K562 (cell line): ENCODE measurements around the gene POC1B. TPM values are rescaled to one million over a fixed set of nuclear protein-coding genes. Genes with fewer than 3 reads are reported as not detected.
A peak's percentile ranks its signal among the peaks of the same experiment; 100 is the strongest.

Source experiments
- ATAC-seq: fragments of 200-7000 bp; cut with Tn5 transposase; 3 replicates; pipeline ENCODE4 v1.9.1; 2020; ENCODE audit warnings: moderate library complexity
- BruUV-seq: library from RNA; stranded (reverse); fragments of 400-500 nt; replicated peaks from 2 replicates; lab custom pipeline; 2021; lab: Mats Ljungman, UMichigan
- CTCF ChIA-PET: fragments of 300-600 bp; formaldehyde crosslinking; extraction: SDS; loops from one replicate; lab custom pipeline; 2021; ENCODE audit warnings: low intra/inter-chr PET ratio; lab: Yijun Ruan, JAX
- POLR2A ChIA-PET: fragments of 300-600, 350-650 bp; sonication (Branson Sonifier 250); formaldehyde crosslinking; extraction: SDS; loops from one replicate; lab custom pipeline; 2021; ENCODE audit warnings: antibody characterized with exemption, inconsistent platforms; lab: Yijun Ruan, JAX
- DNase-seq, 4 experiments: peaks; one replicate each; pipeline versions ENCODE4 v3.0.0 to v3.0.0-alpha.2; 2011 to 2018; ENCODE audit warnings: low spot score in 3 of 4, mixed read lengths in 3 of 4; ENCODE audit errors: extremely low read depth in 1 of 4
- FAIRE-seq: peaks from 2 replicates; lab custom pipeline; 2011; peaks lifted over from hg19 to GRCh38; lab: Jason Lieb, UNC
- H2AFZ ChIP-seq: 2 replicates; pipeline ENCODE4 v1.6.0; 2011; ENCODE audit warnings: low read depth, low read length, control low read depth, inconsistent platforms
- H3K27ac ChIP-seq: fragments of 200-600 bp; 3 replicates; pipeline ENCODE4 v1.8.0; 2011; ENCODE audit warnings: low read depth, mild to moderate bottlenecking, control low read depth, inconsistent platforms, low read length, moderate library complexity, mixed read lengths; ENCODE audit errors: extremely low read depth
- H3K27me3 ChIP-seq, 2 experiments: fragments of 300-600 bp in 1 of 2; 2 replicates in 1 of 2; 3 replicates in 1 of 2; pipeline versions ENCODE4 v1.6.0 to v1.8.0; 2011; ENCODE audit warnings: inconsistent platforms in 2 of 2, low read length in 2 of 2, mild to moderate bottlenecking in 1 of 2, mixed read lengths in 1 of 2, moderate library complexity in 1 of 2; ENCODE audit not compliant: control insufficient read depth in 2 of 2, insufficient read depth in 2 of 2
- H3K36me3 ChIP-seq: fragments of 300-600 bp; 3 replicates; pipeline ENCODE4 v1.8.0; 2011; ENCODE audit warnings: mild to moderate bottlenecking, low read length, inconsistent platforms; ENCODE audit not compliant: control insufficient read depth, insufficient read depth
- H3K4me1 ChIP-seq, 2 experiments: fragments of 200-600 bp in 1 of 2; replicated peaks in 1 of 2; 2 replicates in 1 of 2; 3 replicates in 1 of 2; pipeline versions ENCODE4 v1.5.1 to v1.8.0; 2011; ENCODE audit warnings: inconsistent platforms in 2 of 2, low read length in 2 of 2, mild to moderate bottlenecking in 1 of 2, mixed read lengths in 1 of 2, moderate library complexity in 1 of 2; ENCODE audit not compliant: control insufficient read depth in 2 of 2, insufficient read depth in 2 of 2
- H3K4me2 ChIP-seq: 2 replicates; pipeline ENCODE4 v1.6.1; 2011; ENCODE audit warnings: low read length, control low read depth, inconsistent platforms, mixed read lengths; ENCODE audit not compliant: insufficient read depth
- H3K4me3 ChIP-seq: fragments of 200-600 bp; sonication (generic), shearing (Covaris generic); 2 replicates; pipeline ENCODE4 v1.5.1; 2016; ENCODE audit warnings: control low read depth, inconsistent platforms
- H3K79me2 ChIP-seq: fragments of 200-600 bp; 3 replicates; pipeline ENCODE4 v1.8.0; 2011; ENCODE audit warnings: low read length, inconsistent platforms; ENCODE audit not compliant: control insufficient read depth, insufficient read depth
- H3K9ac ChIP-seq, 2 experiments: 2 replicates each; pipeline versions ENCODE4 v1.6.0 to v1.6.1; 2011; ENCODE audit warnings: low read depth in 2 of 2, low read length in 2 of 2, control low read depth in 1 of 2, inconsistent platforms in 1 of 2, mild to moderate bottlenecking in 1 of 2, mixed read lengths in 1 of 2; ENCODE audit not compliant: insufficient read depth in 1 of 2
- H3K9me1 ChIP-seq: one replicate; pipeline ENCODE4 v1.6.0; 2011; ENCODE audit warnings: inconsistent platforms, mild to moderate bottlenecking, low read length, moderate library complexity; ENCODE audit not compliant: control insufficient read depth, insufficient read depth
- H3K9me3 ChIP-seq: replicated peaks from 2 replicates; pipeline ENCODE4 v1.5.1; 2011; ENCODE audit warnings: low read depth, low read length, inconsistent platforms; ENCODE audit not compliant: control insufficient read depth, insufficient read depth
- H4K20me1 ChIP-seq: replicated peaks from 2 replicates; pipeline ENCODE4 v1.6.1; 2011; ENCODE audit warnings: low read length, inconsistent platforms, mixed read lengths; ENCODE audit not compliant: control insufficient read depth, insufficient read depth
- ARID1B ChIP-seq: fragments of 450-650 bp; IDR thresholded peaks from 2 replicates; pipeline ENCODE4 v1.6.1; 2016; ENCODE audit warnings: antibody characterized with exemption, mild to moderate bottlenecking, inconsistent platforms
- CBFA2T3 ChIP-seq: fragments of 450-650 bp; IDR thresholded peaks from 2 replicates; pipeline ENCODE4 v1.6.1; 2017
- CEBPB ChIP-seq: fragments of 450-650 bp; IDR thresholded peaks from 2 replicates; pipeline ENCODE4 v1.6.1; 2016; ENCODE audit warnings: missing genetic modification characterization, missing compliant biosample characterization
- ETV5 ChIP-seq: sonication (generic); formaldehyde crosslinking; IDR thresholded peaks from 2 replicates; pipeline ENCODE4 v1.4.0; 2020; ENCODE audit warnings: low read depth, mild to moderate bottlenecking, missing genetic modification reagents
- TAL1 ChIP-seq: fragments of 450-650 bp; IDR thresholded peaks from 2 replicates; pipeline ENCODE4 v1.6.1; 2016; ENCODE audit warnings: mild to moderate bottlenecking
- WGBS: fragments of 100-300 bp; shearing (Covaris generic); methylation state at CpG from one replicate; pipeline ENCODE4 v1.1.6; 2016; ENCODE audit warnings: low coverage, mixed read lengths; ENCODE audit not compliant: insufficient coverage; ENCODE audit errors: missing lambda C conversion rate; 5-methylcytosine and 5-hydroxymethylcytosine counted together
- in situ Hi-C: fragments of 300-500 bp; cut with MboI; formaldehyde crosslinking; loops from 4 replicates; pipeline ENCODE4 v1.15.0; 2018; ENCODE audit warnings: inconsistent platforms, mixed read lengths
- intact Hi-C: fragments of 100-400 bp; cut with micrococcal nuclease; formaldehyde crosslinking; loops from 2 replicates; pipeline ENCODE4 v1.14.2; 2022
- polyA plus RNA-seq, 8 experiments: library from polyadenylated mRNA; depleted of rRNA in 4 of 8; stranded (reverse) in 5 of 8; unstranded in 3 of 8; fragments of >200 nt; fragmentation: Nextera tagmentation in 2 of 8; fragmentation: Illumina TruSeq in 1 of 8; extraction: Ambion mirVana in 2 of 8; extraction: Trizol in 1 of 8; gene quantifications; 2 replicates each; pipeline versions ENCODE4 v1.2.1 to v1.2.3, GENCODE V29; 2011 to 2014; ENCODE audit warnings: inconsistent platforms in 1 of 8, missing spikeins in 1 of 8
- total RNA-seq, 7 experiments: library from RNA; depleted of rRNA in 6 of 7; stranded (reverse); fragments of >200 nt in 6 of 7; fragmentation: Illumina TruSeq in 2 of 7; extraction: Trizol in 2 of 7; gene quantifications; 2 replicates each; pipeline versions ENCODE4 v1.2.1 to v1.2.3, GENCODE V29; 2011 to 2021; ENCODE audit warnings: low replicate concordance in 1 of 7
- TF ChIP-seq, protein P1 (sequence below), 2 experiments: fragments of 450-650 bp; formaldehyde crosslinking in 1 of 2; IDR thresholded peaks; 2 replicates each; pipeline versions ENCODE4 v1.4.0 to v1.6.1; 2014 to 2020; ENCODE audit warnings: mild to moderate bottlenecking in 2 of 2, borderline replicate concordance in 1 of 2, low read depth in 1 of 2
- TF ChIP-seq, protein P2 (sequence below): fragments of 450-650 bp; IDR thresholded peaks from 2 replicates; pipeline ENCODE4 v1.6.1; 2016; ENCODE audit warnings: antibody characterized with exemption

POC1B gene
- total and polyA plus RNA-seq, 9 of the 15 experiments (the other 6 are each of a cell fraction or from before 2014, with no cell fraction given) = 4.5 to 16.1 (median 10.4) TPM

DNA sequence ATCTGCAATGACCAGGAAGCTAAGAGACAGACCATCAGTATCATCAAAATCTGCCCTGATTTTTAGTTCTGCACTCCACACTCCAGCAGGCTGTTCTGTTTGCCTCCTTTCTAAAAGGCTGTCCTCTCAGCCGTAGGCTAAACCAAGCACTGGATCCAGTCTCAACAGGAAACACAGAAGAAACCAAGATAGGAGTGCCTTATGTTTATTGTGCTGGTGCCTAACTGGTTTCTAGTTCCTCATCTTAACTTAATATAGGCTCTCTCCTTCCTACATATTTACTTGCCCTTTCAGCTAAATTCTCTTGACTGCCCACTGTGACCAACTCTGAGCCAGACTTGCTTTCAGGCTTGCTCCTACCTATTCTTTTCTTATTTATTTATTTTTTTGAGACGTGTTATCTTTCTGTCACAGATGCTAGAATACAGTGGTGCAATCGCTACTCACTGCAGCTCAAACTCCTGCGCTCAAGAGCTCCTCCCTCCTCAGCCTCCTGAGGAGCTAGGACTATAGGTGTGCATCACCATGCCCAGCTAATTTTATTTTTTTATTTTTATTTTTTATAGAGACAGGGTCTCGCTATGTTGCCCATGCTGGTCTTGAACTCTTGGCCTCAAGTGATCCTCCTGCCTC lies 32.1 kb downstream of the POC1B start:
- Histone ChIP-seq H3K79me2 (no peaks in the 10 kb centered on the region), H3K36me3 (no peaks in the 10 kb centered on the region), H3K4me2 (no peak overlapping the region), H4K20me1 (0 out of 2 replicates have a peak, but pooled peaks cover 3% of the 10 kb centered on the region), H3K9me1 (no peaks in the 10 kb centered on the region), H3K27ac (no peak overlapping the region), H2AFZ (no peak overlapping the region), H3K4me1 (peaks cover 0 to 13% of the 10 kb centered on the region in 2 experiments; a peak in 3 of 5 replicates), H3K9me3 (no peaks in the 10 kb centered on the region), H3K9ac (no peak overlapping the region), H3K4me3 (no peak overlapping the region), H3K27me3 (no peaks in the 10 kb centered on the region)
- ATAC-seq (peak; percentile 77), FAIRE-seq (peak; percentile 63), DNase-seq (peak in 1 of 4 experiments; percentile 26)
- in situ Hi-C loops = no loop called here
- intact Hi-C loops = no loop called here
- CTCF ChIA-PET = no interaction called here
- no TSS peak for BruUV-seq
- POLR2A ChIA-PET = interaction anchor here (0.6 to 1.8 kb wide), 3 partner anchors 24 to 155 kb away, joined by 3 to 5 read pairs (median 4); no protein-coding TSS in a partner anchor
- TF ChIP-seq TAL1 = peak; percentile 51; the same call in 1 of the 2 replicates
- TF ChIP-seq CEBPB (tag) = peak; percentile 68
- TF ChIP-seq, protein P1, sequence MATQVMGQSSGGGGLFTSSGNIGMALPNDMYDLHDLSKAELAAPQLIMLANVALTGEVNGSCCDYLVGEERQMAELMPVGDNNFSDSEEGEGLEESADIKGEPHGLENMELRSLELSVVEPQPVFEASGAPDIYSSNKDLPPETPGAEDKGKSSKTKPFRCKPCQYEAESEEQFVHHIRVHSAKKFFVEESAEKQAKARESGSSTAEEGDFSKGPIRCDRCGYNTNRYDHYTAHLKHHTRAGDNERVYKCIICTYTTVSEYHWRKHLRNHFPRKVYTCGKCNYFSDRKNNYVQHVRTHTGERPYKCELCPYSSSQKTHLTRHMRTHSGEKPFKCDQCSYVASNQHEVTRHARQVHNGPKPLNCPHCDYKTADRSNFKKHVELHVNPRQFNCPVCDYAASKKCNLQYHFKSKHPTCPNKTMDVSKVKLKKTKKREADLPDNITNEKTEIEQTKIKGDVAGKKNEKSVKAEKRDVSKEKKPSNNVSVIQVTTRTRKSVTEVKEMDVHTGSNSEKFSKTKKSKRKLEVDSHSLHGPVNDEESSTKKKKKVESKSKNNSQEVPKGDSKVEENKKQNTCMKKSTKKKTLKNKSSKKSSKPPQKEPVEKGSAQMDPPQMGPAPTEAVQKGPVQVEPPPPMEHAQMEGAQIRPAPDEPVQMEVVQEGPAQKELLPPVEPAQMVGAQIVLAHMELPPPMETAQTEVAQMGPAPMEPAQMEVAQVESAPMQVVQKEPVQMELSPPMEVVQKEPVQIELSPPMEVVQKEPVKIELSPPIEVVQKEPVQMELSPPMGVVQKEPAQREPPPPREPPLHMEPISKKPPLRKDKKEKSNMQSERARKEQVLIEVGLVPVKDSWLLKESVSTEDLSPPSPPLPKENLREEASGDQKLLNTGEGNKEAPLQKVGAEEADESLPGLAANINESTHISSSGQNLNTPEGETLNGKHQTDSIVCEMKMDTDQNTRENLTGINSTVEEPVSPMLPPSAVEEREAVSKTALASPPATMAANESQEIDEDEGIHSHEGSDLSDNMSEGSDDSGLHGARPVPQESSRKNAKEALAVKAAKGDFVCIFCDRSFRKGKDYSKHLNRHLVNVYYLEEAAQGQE (IDR thresholded peaks at IDR 0.05; ENCODE audit: borderline replicate concordance) = no peak
- TF ChIP-seq, protein P1 (CRISPR knock-in tag; IDR thresholded peaks at IDR 0.05; ENCODE audit: low read depth) = no peak
- no peak for TF ChIP-seq ETV5 (CRISPR knock-in tag)
- peak; percentile 24 for TF ChIP-seq CBFA2T3
- TF ChIP-seq ARID1B = peak; percentile 59; the same call in 1 of the 2 replicates
- TF ChIP-seq, protein P2, sequence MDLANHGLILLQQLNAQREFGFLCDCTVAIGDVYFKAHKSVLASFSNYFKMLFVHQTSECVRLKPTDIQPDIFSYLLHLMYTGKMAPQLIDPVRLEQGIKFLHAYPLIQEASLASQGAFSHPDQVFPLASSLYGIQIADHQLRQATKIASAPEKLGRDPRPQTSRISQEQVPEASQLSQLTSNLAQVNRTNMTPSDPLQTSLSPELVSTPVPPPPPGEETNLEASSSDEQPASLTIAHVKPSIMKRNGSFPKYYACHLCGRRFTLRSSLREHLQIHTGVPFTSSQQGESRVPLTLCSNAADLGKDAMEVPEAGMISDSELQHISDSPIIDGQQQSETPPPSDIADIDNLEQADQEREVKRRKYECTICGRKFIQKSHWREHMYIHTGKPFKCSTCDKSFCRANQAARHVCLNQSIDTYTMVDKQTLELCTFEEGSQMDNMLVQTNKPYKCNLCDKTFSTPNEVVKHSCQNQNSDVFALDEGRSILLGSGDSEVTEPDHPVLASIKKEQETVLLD = no peak
- 22% methylated on average over 5 of the region's 5 CpGs for WGBS
